ENCODE measurements around the gene ADAM19.

The ADAM19 gene

DNA sequence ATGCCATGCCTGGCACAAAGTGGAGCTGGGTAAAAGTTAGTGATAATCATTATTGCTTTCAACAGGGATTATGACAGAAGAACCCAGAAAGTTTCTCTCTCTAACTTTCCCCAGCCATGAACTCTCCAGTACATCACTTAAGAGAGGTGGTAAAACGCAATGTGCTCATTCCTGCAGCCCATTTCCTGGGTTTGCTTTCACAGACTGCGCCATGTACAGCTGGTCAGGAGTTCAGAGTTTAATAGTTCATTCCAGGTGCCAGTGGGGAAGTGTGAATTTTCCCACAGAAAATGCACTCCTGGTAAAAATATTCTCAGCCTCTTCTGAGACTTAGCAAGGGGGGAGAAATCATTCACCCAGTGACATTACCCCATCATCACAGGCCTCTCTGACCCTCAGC lies 35.5 kb downstream of the ADAM19 start:
- H4K20me1 ChIP-seq: peaks cover 0 to 42% (median 0%) of the 10 kb centered on the region in 11 experiments; a peak in 3 of 22 replicates
- no peak overlapping the region; a peak in 1 of 22 replicates for H3K9ac ChIP-seq
- no peak for TF ChIP-seq Cebpa-rat (IDR thresholded peaks at IDR 0.05)
- H3K9me3 ChIP-seq (replicated peaks in 1 of 11): peaks cover 0 to 5% (median 0%) of the 10 kb centered on the region in 11 experiments; a peak in 1 of 22 replicates
- H3K4me1 ChIP-seq: peaks cover 9 to 42% (median 21%) of the 10 kb centered on the region in 10 experiments; a peak in 19 of 20 replicates
- no peak overlapping the region for H3K4me3 ChIP-seq
- peak overlapping the region in 9 of 11 experiments; percentile 51 to 76 (median 63); a peak in 14 of 22 replicates for H3K4me2 ChIP-seq
- peaks cover 0 to 22% (median 17%) of the 10 kb centered on the region in 11 experiments; a peak in 16 of 22 replicates for H3K36me3 ChIP-seq
- H3K27ac ChIP-seq: peak overlapping the region in 2 of 11 experiments; percentile 5 to 30; a peak in 2 of 22 replicates
- H3K27me3 ChIP-seq: no peaks in the 10 kb centered on the region

DNA sequence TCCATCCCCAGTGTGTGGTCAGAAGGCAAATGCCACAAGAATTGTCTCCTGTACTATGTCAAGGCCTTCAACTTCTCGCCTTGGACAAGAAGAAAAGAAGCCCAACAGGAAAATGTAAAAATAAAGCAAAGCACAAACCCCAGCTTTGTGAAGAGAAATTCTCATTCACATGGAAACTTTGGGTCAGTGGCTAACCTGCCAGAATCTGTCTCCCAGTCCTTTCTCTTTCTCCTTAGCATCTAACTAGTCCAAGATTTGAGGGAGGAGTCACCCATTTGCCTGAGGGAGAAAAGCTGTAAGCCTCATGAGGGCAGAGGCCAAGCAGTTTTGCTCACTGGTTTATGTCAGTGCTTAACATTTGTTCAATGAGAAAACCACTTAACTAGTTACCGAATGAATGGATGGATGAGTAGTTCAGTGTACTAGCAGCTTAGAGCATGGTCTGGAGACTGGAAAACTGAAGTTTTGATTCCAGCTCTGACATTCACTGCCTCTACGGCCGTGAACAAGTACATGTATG lies 36.0 kb downstream of the ADAM19 start:
- H3K27ac ChIP-seq: 0 out of 22 replicates have a peak overlapping the region, but pooled peaks of 1 of the 11 experiments have one; percentile 1
- TF ChIP-seq Cebpa-rat (IDR thresholded peaks at IDR 0.05): no peak
- no peak overlapping the region for H3K9ac ChIP-seq
- H3K27me3 ChIP-seq: no peaks in the 10 kb centered on the region
- peak overlapping the region in 2 of 11 experiments; percentile 69 to 76; a peak in 4 of 22 replicates for H3K4me2 ChIP-seq
- H3K36me3 ChIP-seq: peaks cover 0 to 26% (median 19%) of the 10 kb centered on the region in 11 experiments; a peak in 16 of 22 replicates
- peaks cover 0 to 36% (median 0%) of the 10 kb centered on the region in 11 experiments; a peak in 3 of 22 replicates for H4K20me1 ChIP-seq
- H3K4me3 ChIP-seq: no peak overlapping the region
- peaks cover 9 to 42% (median 21%) of the 10 kb centered on the region in 10 experiments; a peak in 19 of 20 replicates for H3K4me1 ChIP-seq
- peaks cover 0 to 5% (median 0%) of the 10 kb centered on the region in 11 experiments; a peak in 1 of 22 replicates for H3K9me3 ChIP-seq (replicated peaks in 1 of 11)

DNA sequence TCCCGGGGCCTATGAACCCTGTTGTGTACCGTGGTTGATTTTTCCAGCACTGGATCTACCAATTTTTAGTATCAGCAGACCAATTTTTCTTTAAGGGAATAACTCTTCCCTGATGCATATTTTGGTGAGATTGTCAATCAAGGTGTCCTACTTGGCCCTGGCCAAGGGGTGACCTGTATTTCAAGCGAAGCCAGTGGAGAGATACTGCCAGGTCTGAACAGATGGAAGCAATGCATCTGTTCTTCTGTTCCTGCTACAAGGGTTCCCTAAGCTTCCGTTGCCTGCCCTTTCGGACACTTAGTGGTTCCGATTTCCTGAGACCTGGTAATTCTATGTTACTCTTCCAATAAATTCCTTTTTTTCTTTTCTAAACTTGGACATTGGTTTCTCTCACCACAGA lies 37.3 kb downstream of the ADAM19 start:
- Histone ChIP-seq H4K20me1 (peaks cover 0 to 28% (median 0%) of the 10 kb centered on the region in 11 experiments; a peak in 3 of 22 replicates), H3K27ac (no peak overlapping the region), H3K4me3 (no peak overlapping the region), H3K9ac (no peak overlapping the region), H3K4me2 (no peak overlapping the region), H3K27me3 (no peaks in the 10 kb centered on the region), H3K4me1 (peaks cover 9 to 40% (median 21%) of the 10 kb centered on the region in 10 experiments; a peak in 19 of 20 replicates), H3K36me3 (peaks cover 0 to 39% (median 19%) of the 10 kb centered on the region in 11 experiments; a peak in 16 of 22 replicates), H3K9me3 (replicated peaks in 1 of 11) (peaks cover 0 to 5% (median 0%) of the 10 kb centered on the region in 11 experiments; a peak in 1 of 22 replicates)
- TF ChIP-seq Cebpa-rat (IDR thresholded peaks at IDR 0.05): no peak

DNA sequence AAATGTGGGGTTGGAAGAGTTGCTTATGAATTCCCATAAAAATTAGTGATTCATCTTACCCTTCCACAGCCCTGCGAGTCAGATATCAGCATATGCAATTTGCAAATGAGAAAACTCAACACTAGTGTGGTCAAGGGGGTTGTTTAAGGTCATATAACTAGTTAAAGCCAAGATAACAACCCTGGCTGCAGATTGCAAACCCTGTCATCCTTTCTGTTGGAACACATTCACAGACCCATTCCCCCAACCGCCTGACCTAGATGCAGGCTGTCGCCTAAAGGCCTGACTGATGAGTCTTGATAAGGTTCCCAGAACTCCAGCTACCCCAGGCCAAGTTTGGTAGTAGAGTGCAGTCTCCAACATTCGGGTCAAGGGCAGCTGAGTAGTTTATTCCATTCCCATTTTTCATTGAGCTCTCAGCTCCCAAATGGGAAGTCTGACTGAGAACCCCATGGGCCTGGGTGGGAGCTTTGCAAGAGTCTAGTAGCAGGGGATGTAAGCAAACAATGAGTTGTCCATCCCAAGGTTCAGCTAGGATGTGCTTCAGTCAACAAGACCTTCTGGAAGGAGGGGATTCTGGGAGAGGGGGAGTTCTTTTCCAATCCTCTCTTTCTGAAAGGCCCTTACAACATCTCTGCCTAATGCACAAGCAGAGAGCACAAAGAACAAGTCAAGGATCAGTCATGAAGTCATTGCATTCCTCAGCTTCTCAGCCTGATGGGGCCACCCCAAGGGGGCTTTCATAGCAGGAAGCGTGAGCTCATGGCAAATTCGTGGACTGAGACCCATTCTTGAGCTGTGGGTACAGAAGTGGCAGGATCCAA lies 40.3 kb downstream of the ADAM19 start:
- no peak for TF ChIP-seq Cebpa-rat (IDR thresholded peaks at IDR 0.05)
- H3K4me2 ChIP-seq: no peak overlapping the region

DNA sequence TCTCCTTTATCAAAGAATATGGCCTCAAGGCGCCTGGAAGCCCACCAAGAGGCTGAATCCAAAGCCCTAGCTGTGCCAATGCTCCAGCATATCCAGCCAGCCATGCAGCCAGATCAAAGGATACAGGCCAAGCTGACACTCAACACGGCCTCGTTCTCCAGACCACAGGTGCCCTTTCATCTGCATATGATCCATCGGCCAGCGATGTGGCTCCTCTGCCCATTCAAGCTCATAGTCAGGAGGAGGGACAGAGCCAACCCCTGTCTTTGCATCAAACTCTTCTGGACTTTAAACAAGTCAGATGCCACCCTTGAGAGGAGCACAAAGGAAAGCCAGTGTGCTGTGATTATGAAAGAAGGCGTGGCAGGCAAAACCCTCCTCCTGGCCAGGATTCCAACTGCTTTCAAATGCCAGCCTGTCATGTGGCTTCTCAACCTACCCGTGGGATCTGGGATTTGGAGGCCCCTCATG lies 42.5 kb downstream of the ADAM19 start:
- Histone ChIP-seq H3K36me3 (peaks cover 0 to 71% (median 22%) of the 10 kb centered on the region in 11 experiments; a peak in 16 of 22 replicates), H3K27me3 (no peaks in the 10 kb centered on the region), H3K9me3 (replicated peaks in 1 of 11) (peaks cover 0 to 5% (median 0%) of the 10 kb centered on the region in 11 experiments; a peak in 3 of 22 replicates), H3K4me2 (no peak overlapping the region), H3K9ac (no peak overlapping the region), H3K4me1 (peaks cover 0 to 20% (median 3%) of the 10 kb centered on the region in 10 experiments; a peak in 10 of 20 replicates), H4K20me1 (no peaks in the 10 kb centered on the region), H3K4me3 (no peak overlapping the region), H3K27ac (no peak overlapping the region)
- TF ChIP-seq Cebpa-rat (IDR thresholded peaks at IDR 0.05): no peak

More for the DNA sequence above, 40.3 kb downstream of the ADAM19 start:
- peaks cover 0 to 17% (median 5%) of the 10 kb centered on the region in 10 experiments; a peak in 15 of 20 replicates for H3K4me1 ChIP-seq
- peaks cover 0 to 59% (median 19%) of the 10 kb centered on the region in 11 experiments; a peak in 16 of 22 replicates for H3K36me3 ChIP-seq
- H3K27ac ChIP-seq: no peak overlapping the region
- H3K4me3 ChIP-seq: no peak overlapping the region
- no peaks in the 10 kb centered on the region for H3K27me3 ChIP-seq
- peaks cover 0 to 5% (median 0%) of the 10 kb centered on the region in 11 experiments; a peak in 3 of 22 replicates for H3K9me3 ChIP-seq (replicated peaks in 1 of 11)
- H4K20me1 ChIP-seq: peaks cover 0 to 4% (median 0%) of the 10 kb centered on the region in 11 experiments; a peak in 2 of 22 replicates
- H3K9ac ChIP-seq: no peak overlapping the region

DNA sequence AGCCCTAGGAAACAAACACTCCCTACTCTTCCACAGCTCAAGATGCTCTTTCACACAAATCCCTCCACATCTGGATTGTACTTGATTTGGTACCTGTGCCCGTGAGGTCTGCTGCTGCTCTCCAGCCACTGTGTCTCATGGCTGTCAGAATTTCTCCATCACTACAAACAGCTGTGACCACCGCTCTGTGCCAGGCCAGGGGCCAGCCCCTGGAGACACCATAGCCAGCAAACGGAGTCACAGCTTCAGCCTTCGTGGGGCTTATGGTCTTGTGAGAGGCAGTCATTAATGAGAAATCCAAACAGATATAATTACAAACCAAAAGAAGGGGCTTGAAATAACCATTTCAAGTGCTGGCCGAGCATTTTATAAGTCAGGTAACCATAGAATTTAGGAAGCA lies 43.6 kb downstream of the ADAM19 start:
- Histone ChIP-seq H3K4me2 (no peak overlapping the region), H3K36me3 (peaks cover 0 to 70% (median 24%) of the 10 kb centered on the region in 11 experiments; a peak in 16 of 22 replicates), H3K9ac (no peak overlapping the region), H3K27ac (no peak overlapping the region), H3K4me1 (peaks cover 0 to 20% (median 3%) of the 10 kb centered on the region in 10 experiments; a peak in 10 of 20 replicates), H4K20me1 (no peaks in the 10 kb centered on the region), H3K9me3 (replicated peaks in 1 of 11) (peaks cover 0 to 5% (median 0%) of the 10 kb centered on the region in 11 experiments; a peak in 3 of 22 replicates), H3K4me3 (no peak overlapping the region), H3K27me3 (no peaks in the 10 kb centered on the region)
- TF ChIP-seq Cebpa-rat (IDR thresholded peaks at IDR 0.05): no peak

DNA sequence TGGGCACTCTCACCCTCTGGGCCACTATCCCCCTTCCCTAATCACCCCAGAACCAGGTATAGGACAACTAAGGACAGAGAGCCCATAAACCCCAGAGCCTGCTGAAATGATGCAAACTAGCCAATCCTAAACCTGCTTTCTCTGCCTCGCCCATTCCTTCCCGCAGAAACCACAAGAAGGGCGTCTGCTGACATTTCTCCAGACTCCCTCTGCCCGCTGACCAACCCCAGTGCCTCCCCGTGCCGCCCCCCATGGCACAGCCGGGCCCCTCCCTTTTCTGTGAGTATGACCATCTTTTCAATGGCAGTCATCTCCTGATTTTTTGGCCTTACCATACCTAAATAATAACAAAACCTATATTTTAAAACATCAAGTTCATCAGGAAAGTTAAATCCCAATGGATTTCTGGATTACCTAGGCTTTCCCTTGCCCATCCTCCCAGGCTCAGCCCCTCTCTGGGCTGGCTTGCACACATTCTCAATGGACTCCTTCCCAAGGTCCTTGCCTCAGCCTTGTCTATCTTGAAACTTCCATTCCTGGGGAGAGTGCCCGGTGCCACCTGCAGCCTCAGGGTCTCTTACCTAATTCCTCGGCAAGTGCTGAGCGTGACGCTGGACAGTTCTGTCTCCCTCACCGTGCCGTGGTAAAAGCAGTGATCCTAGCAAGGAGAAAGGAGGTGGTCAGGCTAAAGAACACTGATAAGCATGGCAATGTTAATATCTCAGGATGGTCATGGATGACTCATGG lies 45.2 kb downstream of the ADAM19 start:
- H3K4me2 ChIP-seq: peak overlapping the region in 4 of 11 experiments; percentile 23 to 46 (median 40); a peak in 6 of 22 replicates
- no peaks in the 10 kb centered on the region; a peak in 2 of 22 replicates for H3K9me3 ChIP-seq (replicated peaks in 1 of 11)
- no peaks in the 10 kb centered on the region for H3K27me3 ChIP-seq
- no peak for TF ChIP-seq Cebpa-rat (IDR thresholded peaks at IDR 0.05)
- H3K36me3 ChIP-seq: peaks cover 0 to 55% (median 13%) of the 10 kb centered on the region in 11 experiments; a peak in 10 of 22 replicates
- H3K27ac ChIP-seq: no peak overlapping the region
- H3K9ac ChIP-seq: no peak overlapping the region
- no peaks in the 10 kb centered on the region for H4K20me1 ChIP-seq
- H3K4me3 ChIP-seq: no peak overlapping the region
- H3K4me1 ChIP-seq: peaks cover 0 to 20% (median 3%) of the 10 kb centered on the region in 10 experiments; a peak in 10 of 20 replicates

DNA sequence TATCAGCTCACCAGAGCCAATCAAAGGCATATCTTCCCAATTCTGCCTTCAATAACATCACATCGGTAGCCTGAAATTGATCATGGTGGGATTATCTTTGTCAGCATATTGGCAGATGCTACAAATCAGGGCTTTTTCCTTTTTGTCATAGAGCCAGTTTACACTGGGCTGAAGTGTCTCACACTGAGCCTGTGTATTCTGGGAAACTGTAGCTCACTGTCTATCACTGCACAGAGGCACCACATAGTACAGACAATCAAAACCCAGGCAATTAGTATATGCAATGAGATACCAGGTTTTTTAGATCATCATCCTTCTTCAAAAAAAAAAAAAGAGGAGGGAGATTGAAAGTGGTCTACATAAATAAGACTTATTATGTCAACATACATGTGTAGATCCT lies 46.6 kb downstream of the ADAM19 start:
- H3K9me3 ChIP-seq (replicated peaks in 1 of 11): no peaks in the 10 kb centered on the region; a peak in 2 of 22 replicates
- no peak overlapping the region for H3K4me2 ChIP-seq
- no peak overlapping the region for H3K4me3 ChIP-seq
- H3K27me3 ChIP-seq: no peaks in the 10 kb centered on the region
- peaks cover 0 to 41% (median 12%) of the 10 kb centered on the region in 11 experiments; a peak in 9 of 22 replicates for H3K36me3 ChIP-seq
- H3K9ac ChIP-seq: no peak overlapping the region
- H3K4me1 ChIP-seq: peaks cover 0 to 15% (median 3%) of the 10 kb centered on the region in 10 experiments; a peak in 10 of 20 replicates
- H4K20me1 ChIP-seq: no peaks in the 10 kb centered on the region
- TF ChIP-seq Cebpa-rat (IDR thresholded peaks at IDR 0.05): no peak
- H3K27ac ChIP-seq: no peak overlapping the region
